Activated T-cell treated with anti-CD3 and anti-CD28 coated beads, Interleukin-2, amount 50 U/mL, for 24 hours (primary cell): ENCODE measurements around the gene TMEM87A.

Experiments used
- DNase-seq: peaks from one replicate; pipeline ENCODE4 v3.0.0-alpha.2; 2020
- H3K27ac Mint-ChIP-seq: 2 replicates; pipeline ENCODE4 v1.8.0; 2020; ENCODE audit warnings: mild to moderate bottlenecking, mixed read lengths
- H3K27me3 Mint-ChIP-seq: 2 replicates; pipeline ENCODE4 v1.8.0; 2020; ENCODE audit warnings: mixed read lengths
- H3K36me3 Mint-ChIP-seq: 2 replicates; pipeline ENCODE4 v1.8.0; 2020; ENCODE audit warnings: low read depth, mixed read lengths
- H3K4me1 Mint-ChIP-seq: 2 replicates; pipeline ENCODE4 v1.8.0; 2020; ENCODE audit warnings: low read depth, mixed read lengths
- H3K4me3 Mint-ChIP-seq: 2 replicates; pipeline ENCODE4 v1.8.0; 2020; ENCODE audit warnings: mild to moderate bottlenecking, moderate library complexity, mixed read lengths
- H3K9me3 Mint-ChIP-seq: 2 replicates; pipeline ENCODE4 v1.8.0; 2020; ENCODE audit warnings: mixed read lengths

Gene TMEM87A

GRCh38 chr15:42202653-42203052, 70.6 kb downstream of the TMEM87A start:
- H3K27ac Mint-ChIP-seq, result peak overlapping the region; percentile 51
- H3K4me1 Mint-ChIP-seq, result peaks cover 55% of the 10 kb centered on the region
- H3K4me3 Mint-ChIP-seq, result no peak overlapping the region
- peaks cover 74% of the 10 kb centered on the region for H3K36me3 Mint-ChIP-seq
- H3K9me3 Mint-ChIP-seq, result no peaks in the 10 kb centered on the region
- DNase-seq, result no peak
- no peaks in the 10 kb centered on the region for H3K27me3 Mint-ChIP-seq

GRCh38 chr15:42201801-42202200, 71.4 kb downstream of the TMEM87A start:
- Mint-ChIP-seq H3K4me3 (no peak overlapping the region), H3K27me3 (no peaks in the 10 kb centered on the region), H3K4me1 (peaks cover 46% of the 10 kb centered on the region), H3K27ac (no peak overlapping the region), H3K9me3 (no peaks in the 10 kb centered on the region), H3K36me3 (peaks cover 74% of the 10 kb centered on the region)
- DNase-seq, result no peak

GRCh38 chr15:42199126-42199525, 74.1 kb downstream of the TMEM87A start:
- no peaks in the 10 kb centered on the region for H3K27me3 Mint-ChIP-seq

GRCh38 chr15:42198516-42198915, 74.7 kb downstream of the TMEM87A start:
- Mint-ChIP-seq H3K9me3 (no peaks in the 10 kb centered on the region), H3K4me3 (no peak overlapping the region), H3K36me3 (peaks cover 85% of the 10 kb centered on the region), H3K27ac (no peak overlapping the region), H3K4me1 (peaks cover 41% of the 10 kb centered on the region), H3K27me3 (no peaks in the 10 kb centered on the region)
- DNase-seq, result no peak

More at GRCh38 chr15:42199126-42199525, 74.1 kb downstream of the TMEM87A start:
- DNase-seq, result no peak
- no peak overlapping the region for H3K4me3 Mint-ChIP-seq
- H3K9me3 Mint-ChIP-seq, result no peaks in the 10 kb centered on the region
- H3K27ac Mint-ChIP-seq, result peak overlapping the region; percentile 66
- H3K4me1 Mint-ChIP-seq, result peaks cover 42% of the 10 kb centered on the region
- H3K36me3 Mint-ChIP-seq, result peaks cover 85% of the 10 kb centered on the region

- Mint-ChIP-seq H3K4me1 (peaks cover 63% of the 10 kb centered on the region), H3K36me3 (peaks cover 85% of the 10 kb centered on the region), H3K27ac (peak overlapping the region; percentile 95), H3K4me3 (no peak overlapping the region), H3K27me3 (no peaks in the 10 kb centered on the region), H3K9me3 (no peaks in the 10 kb centered on the region)
- no peak for DNase-seq
These were observed 78.7 kb downstream of the TMEM87A start for GRCh38 chr15:42194513-42194912.

GRCh38 chr15:42193383-42193782, 79.8 kb downstream of the TMEM87A start:
- H3K9me3 Mint-ChIP-seq, result no peaks in the 10 kb centered on the region
- peak overlapping the region; percentile 60 for H3K4me3 Mint-ChIP-seq
- no peak for DNase-seq
- peak overlapping the region; percentile 95 for H3K27ac Mint-ChIP-seq
- H3K4me1 Mint-ChIP-seq, result peaks cover 66% of the 10 kb centered on the region
- peaks cover 84% of the 10 kb centered on the region for H3K36me3 Mint-ChIP-seq
- no peaks in the 10 kb centered on the region for H3K27me3 Mint-ChIP-seq

- H3K27ac Mint-ChIP-seq, result peak overlapping the region; percentile 91
- H3K4me3 Mint-ChIP-seq, result no peak overlapping the region
These were observed 81.5 kb downstream of the TMEM87A start for GRCh38 chr15:42191610-42192346.

GRCh38 chr15:42190370-42190769, 82.9 kb downstream of the TMEM87A start:
- peak overlapping the region; percentile 63 for H3K27ac Mint-ChIP-seq
- no peaks in the 10 kb centered on the region for H3K9me3 Mint-ChIP-seq
- peaks cover 87% of the 10 kb centered on the region for H3K36me3 Mint-ChIP-seq
- H3K27me3 Mint-ChIP-seq, result no peaks in the 10 kb centered on the region
- no peak for DNase-seq
- peaks cover 58% of the 10 kb centered on the region for H3K4me1 Mint-ChIP-seq
- H3K4me3 Mint-ChIP-seq, result no peak overlapping the region

More at GRCh38 chr15:42191610-42192346, 81.5 kb downstream of the TMEM87A start:
- Mint-ChIP-seq H3K36me3 (peaks cover 84% of the 10 kb centered on the region), H3K4me1 (peaks cover 64% of the 10 kb centered on the region), H3K27me3 (no peaks in the 10 kb centered on the region), H3K9me3 (no peaks in the 10 kb centered on the region)
- no peak for DNase-seq

GRCh38 chr15:42185801-42186200, 87.4 kb downstream of the TMEM87A start:
- Mint-ChIP-seq H3K36me3 (peaks cover 87% of the 10 kb centered on the region), H3K4me3 (no peak overlapping the region), H3K9me3 (no peaks in the 10 kb centered on the region), H3K27me3 (no peaks in the 10 kb centered on the region), H3K4me1 (peaks cover 18% of the 10 kb centered on the region), H3K27ac (no peak overlapping the region)
- DNase-seq, result no peak

GRCh38 chr15:42184736-42185135, 88.5 kb downstream of the TMEM87A start:
- H3K4me1 Mint-ChIP-seq, result peaks cover 7% of the 10 kb centered on the region
- no peak for DNase-seq
- no peaks in the 10 kb centered on the region for H3K27me3 Mint-ChIP-seq
- no peak overlapping the region for H3K27ac Mint-ChIP-seq
- H3K9me3 Mint-ChIP-seq, result no peaks in the 10 kb centered on the region
- peaks cover 87% of the 10 kb centered on the region for H3K36me3 Mint-ChIP-seq
- H3K4me3 Mint-ChIP-seq, result no peak overlapping the region

GRCh38 chr15:42184296-42184695, 88.9 kb downstream of the TMEM87A start:
- H3K36me3 Mint-ChIP-seq, result peaks cover 87% of the 10 kb centered on the region

GRCh38 chr15:42182961-42183360, 90.3 kb downstream of the TMEM87A start:
- no peaks in the 10 kb centered on the region for H3K27me3 Mint-ChIP-seq
- peak overlapping the region; percentile 40 for H3K27ac Mint-ChIP-seq
- H3K9me3 Mint-ChIP-seq, result no peaks in the 10 kb centered on the region
- H3K4me3 Mint-ChIP-seq, result no peak overlapping the region
- DNase-seq, result no peak
- no peaks in the 10 kb centered on the region for H3K4me1 Mint-ChIP-seq
- H3K36me3 Mint-ChIP-seq, result peaks cover 87% of the 10 kb centered on the region

More at GRCh38 chr15:42184296-42184695, 88.9 kb downstream of the TMEM87A start:
- Mint-ChIP-seq H3K27ac (no peak overlapping the region), H3K4me1 (peaks cover 5% of the 10 kb centered on the region), H3K27me3 (no peaks in the 10 kb centered on the region), H3K4me3 (no peak overlapping the region), H3K9me3 (no peaks in the 10 kb centered on the region)
- DNase-seq, result no peak

- Mint-ChIP-seq H3K36me3 (peaks cover 87% of the 10 kb centered on the region), H3K27ac (peak overlapping the region; percentile 40), H3K4me1 (no peaks in the 10 kb centered on the region), H3K27me3 (no peaks in the 10 kb centered on the region), H3K4me3 (no peak overlapping the region), H3K9me3 (no peaks in the 10 kb centered on the region)
- no peak for DNase-seq
These were observed 90.8 kb downstream of the TMEM87A start for GRCh38 chr15:42182328-42182886.

GRCh38 chr15:42178056-42178455, 95.2 kb downstream of the TMEM87A start:
- DNase-seq, result no peak
- Mint-ChIP-seq H3K36me3 (peaks cover 79% of the 10 kb centered on the region), H3K4me1 (no peaks in the 10 kb centered on the region), H3K9me3 (no peaks in the 10 kb centered on the region), H3K27me3 (no peaks in the 10 kb centered on the region), H3K4me3 (no peak overlapping the region), H3K27ac (no peak overlapping the region)

- Mint-ChIP-seq H3K36me3 (peaks cover 86% of the 10 kb centered on the region), H3K27me3 (no peaks in the 10 kb centered on the region), H3K9me3 (no peaks in the 10 kb centered on the region), H3K4me3 (no peak overlapping the region), H3K4me1 (peaks cover 8% of the 10 kb centered on the region), H3K27ac (no peak overlapping the region)
- no peak for DNase-seq
These were observed 97.6 kb downstream of the TMEM87A start for GRCh38 chr15:42175671-42176070.
